Endothelial cell of umbilical vein (primary cell): ENCODE results near the gene MID2. TPM values are rescaled to one million over a fixed set of nuclear protein-coding genes. Genes with fewer than 3 reads are reported as not detected.
"Not testable (repeated sequence)": the region's sequence is repeated elsewhere in the genome, so short reads cannot be mapped to it uniquely, and the experiment has no call there.

ENCODE experiments used
- BruUV-seq: library from RNA; stranded (reverse); fragments of 400-500 nt; replicated peaks from 2 replicates; lab custom pipeline; 2021; lab: Mats Ljungman, UMichigan
- CTCF ChIA-PET: fragments of 300-600, 350-600 bp; sonication (Branson Sonifier 250); formaldehyde crosslinking; loops from one replicate; lab custom pipeline; 2021; ENCODE audit warnings: antibody characterized with exemption, inconsistent platforms; lab: Charles Lee
- POLR2A ChIA-PET: fragments of 300-600, 350-600 bp; sonication (Branson Sonifier 250); formaldehyde crosslinking; loops from one replicate; lab custom pipeline; 2021; ENCODE audit warnings: antibody characterized with exemption, inconsistent platforms; lab: Charles Lee
- DNase-seq: peaks from one replicate; pipeline ENCODE4 v3.0.0-alpha.2; 2011; ENCODE audit warnings: low read depth, low spot score
- FAIRE-seq: peaks from 2 replicates; lab custom pipeline; 2011; peaks lifted over from hg19 to GRCh38; lab: Jason Lieb, UNC
- H2AFZ ChIP-seq: 2 replicates; pipeline ENCODE4 v1.6.0; 2012; ENCODE audit warnings: low read depth, low read length, control low read depth, inconsistent platforms
- H3K27ac ChIP-seq: 2 replicates; pipeline ENCODE4 v1.5.1; 2011; ENCODE audit warnings: low read depth, mild to moderate bottlenecking, control low read depth, low read length, moderate library complexity; ENCODE audit not compliant: insufficient read depth
- H3K27me3 ChIP-seq, 2 experiments: 2 replicates each; pipeline versions ENCODE4 v1.6.0 to v1.6.1; 2011; ENCODE audit warnings: low read length in 2 of 2, mixed read lengths in 1 of 2; ENCODE audit not compliant: control insufficient read depth in 2 of 2, insufficient read depth in 2 of 2
- H3K36me3 ChIP-seq, 2 experiments: 2 replicates in 1 of 2; 3 replicates in 1 of 2; pipeline ENCODE4 v1.5.1; 2011; ENCODE audit warnings: low read length in 2 of 2, mild to moderate bottlenecking in 1 of 2, moderate library complexity in 1 of 2; ENCODE audit not compliant: control insufficient read depth in 2 of 2, insufficient read depth in 2 of 2; ENCODE audit errors: extremely low read depth in 1 of 2
- H3K4me1 ChIP-seq: 3 replicates; pipeline ENCODE4 v1.5.1; 2011; ENCODE audit warnings: mild to moderate bottlenecking, low read length; ENCODE audit not compliant: control insufficient read depth, insufficient read depth; ENCODE audit errors: extremely low read depth
- H3K4me2 ChIP-seq: 2 replicates; pipeline ENCODE4 v1.6.1; 2011; ENCODE audit warnings: low read length, control low read depth, mixed read lengths; ENCODE audit not compliant: insufficient read depth
- H3K4me3 ChIP-seq, 3 experiments: fragments of 200-600 bp in 1 of 3; sonication (generic), shearing (Covaris generic) in 1 of 3; replicated peaks in 1 of 3; 2 replicates each; pipeline ENCODE4 v1.5.1; 2011 to 2016; ENCODE audit warnings: control low read depth in 3 of 3, low read length in 3 of 3, mild to moderate bottlenecking in 2 of 3, inconsistent platforms in 1 of 3, low read depth in 1 of 3, moderate library complexity in 1 of 3; ENCODE audit not compliant: insufficient read depth in 1 of 3
- H3K79me2 ChIP-seq: 2 replicates; pipeline ENCODE4 v1.6.0; 2012; ENCODE audit warnings: low read length, inconsistent platforms; ENCODE audit not compliant: control insufficient read depth, insufficient read depth
- H3K9ac ChIP-seq: replicated peaks from 2 replicates; pipeline ENCODE3; 2011; ENCODE audit warnings: low read length, control low read depth; ENCODE audit not compliant: insufficient read depth; ENCODE audit errors: extremely low read depth
- H3K9me1 ChIP-seq: replicated peaks from 3 replicates; pipeline ENCODE4 v1.6.0; 2011; ENCODE audit warnings: mild to moderate bottlenecking, low read length; ENCODE audit not compliant: control insufficient read depth, insufficient read depth; ENCODE audit errors: extremely low read depth
- H3K9me3 ChIP-seq: replicated peaks from 2 replicates; pipeline ENCODE4 v1.5.1; 2012; ENCODE audit warnings: low read length, inconsistent platforms; ENCODE audit not compliant: control insufficient read depth, insufficient read depth
- H4K20me1 ChIP-seq: replicated peaks from 2 replicates; pipeline ENCODE3; 2011; ENCODE audit warnings: mild to moderate bottlenecking, low read length; ENCODE audit not compliant: control insufficient read depth, insufficient read depth; ENCODE audit errors: extremely low read depth
- EZH2 ChIP-seq: IDR thresholded peaks from 2 replicates; pipeline ENCODE4 v1.6.1; 2012; ENCODE audit warnings: borderline replicate concordance, low read depth, mild to moderate bottlenecking, moderate library complexity, low read length, inconsistent platforms; ENCODE audit not compliant: severe bottlenecking
- FOS ChIP-seq: IDR thresholded peaks from 2 replicates; pipeline ENCODE4 v1.6.1; 2011; ENCODE audit warnings: mild to moderate bottlenecking, low read length, moderate library complexity, borderline replicate concordance; ENCODE audit not compliant: insufficient read depth
- GATA2 ChIP-seq: IDR thresholded peaks from 2 replicates; pipeline ENCODE4 v1.7.0; 2011; ENCODE audit warnings: low read depth, mild to moderate bottlenecking, moderate library complexity, mixed read lengths, low read length; ENCODE audit not compliant: insufficient read length, insufficient read depth
- JUN ChIP-seq: IDR thresholded peaks from 2 replicates; pipeline ENCODE4 v1.6.1; 2011; ENCODE audit warnings: borderline replicate concordance, low read depth; ENCODE audit not compliant: insufficient read length, insufficient read depth
- MYC ChIP-seq: IDR thresholded peaks from one replicate; pipeline ENCODE4 v1.6.1; 2011; ENCODE audit warnings: mild to moderate bottlenecking, low read depth, low read length
- POLR2A ChIP-seq: IDR thresholded peaks from 2 replicates; pipeline ENCODE4 v1.6.1; 2012; ENCODE audit warnings: low read depth, mild to moderate bottlenecking, control low read depth, low read length
- POLR2AphosphoS5 ChIP-seq: IDR thresholded peaks from 2 replicates; pipeline ENCODE4 v1.6.1; 2012; ENCODE audit warnings: low read depth, mild to moderate bottlenecking, control low read depth, low read length, moderate library complexity; ENCODE audit not compliant: insufficient read depth
- dilution Hi-C: fragments of 300-500 bp; cut with MboI; formaldehyde crosslinking; loops from one replicate; pipeline ENCODE4 v1.15.0; 2019; ENCODE audit warnings: low sequenced_read_pairs; ENCODE audit not compliant: extremely low pct_ligation_motif_present
- intact Hi-C: fragments of 100-400 bp; cut with micrococcal nuclease; formaldehyde crosslinking; loops from one replicate; pipeline ENCODE4 v1.10.0; 2022
- polyA plus RNA-seq, 4 experiments: library from polyadenylated mRNA; depleted of rRNA in 3 of 4; stranded (reverse) in 3 of 4; unstranded in 1 of 4; fragments of >200 nt; gene quantifications; 2 replicates each; pipeline versions ENCODE4 v1.2.1 to v1.2.3, GENCODE V29; 2011 to 2012; ENCODE audit warnings: missing spikeins in 1 of 4
- total RNA-seq: library from RNA; stranded (reverse); gene quantifications from 2 replicates; pipeline ENCODE4 v1.2.3, GENCODE V29; 2021
- TF ChIP-seq, protein P1 (sequence below): IDR thresholded peaks from 2 replicates; pipeline ENCODE4 v1.6.1; 2011; ENCODE audit not compliant: insufficient read depth, insufficient read length
- TF ChIP-seq, protein P2 (sequence below), 2 donors: IDR thresholded peaks; 1 replicate in 1 of 2; 2 replicates in 1 of 2; pipeline ENCODE4 v1.5.1; 2011; ENCODE audit warnings: low read length in 2 of 2, mild to moderate bottlenecking in 2 of 2, moderate library complexity in 2 of 2, control low read depth in 1 of 2, inconsistent platforms in 1 of 2, low read depth in 1 of 2; ENCODE audit not compliant: insufficient read depth in 1 of 2; ENCODE audit errors: extremely low read depth in 1 of 2

MID2 gene
- total and polyA plus RNA-seq, 2 donors (not counting 3 experiments of a cell fraction or from before 2014, with no cell fraction given): 16.4 to 25.3 TPM

DNA sequence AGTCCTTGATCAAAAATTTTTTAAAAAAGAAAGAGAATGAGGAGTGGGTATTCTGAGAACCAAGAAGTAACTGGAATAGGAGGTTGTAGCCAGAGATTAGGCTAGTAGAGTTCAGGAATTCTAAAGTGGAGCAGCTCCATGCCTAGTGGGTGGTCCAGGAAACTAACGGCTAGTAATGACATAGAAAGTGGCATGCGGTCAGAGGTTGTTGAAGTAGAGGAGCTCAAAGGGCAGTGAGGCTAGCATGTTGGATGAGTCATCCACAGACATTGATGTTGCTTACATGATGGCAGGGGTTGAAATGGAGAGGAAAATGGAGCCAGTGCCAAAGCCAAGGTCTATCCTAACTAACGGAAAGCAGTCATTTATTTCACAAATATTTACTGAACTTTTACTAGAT, 114.4 kb downstream of the MID2 start:
- TF ChIP-seq, protein P1, sequence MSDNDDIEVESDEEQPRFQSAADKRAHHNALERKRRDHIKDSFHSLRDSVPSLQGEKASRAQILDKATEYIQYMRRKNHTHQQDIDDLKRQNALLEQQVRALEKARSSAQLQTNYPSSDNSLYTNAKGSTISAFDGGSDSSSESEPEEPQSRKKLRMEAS: no peak
- TF ChIP-seq POLR2AphosphoS5 (no peak), JUN (no peak), EZH2 (no peak), POLR2A (no peak), MYC (no peak), FOS (no peak), GATA2 (no peak)
- TF ChIP-seq, protein P2, sequence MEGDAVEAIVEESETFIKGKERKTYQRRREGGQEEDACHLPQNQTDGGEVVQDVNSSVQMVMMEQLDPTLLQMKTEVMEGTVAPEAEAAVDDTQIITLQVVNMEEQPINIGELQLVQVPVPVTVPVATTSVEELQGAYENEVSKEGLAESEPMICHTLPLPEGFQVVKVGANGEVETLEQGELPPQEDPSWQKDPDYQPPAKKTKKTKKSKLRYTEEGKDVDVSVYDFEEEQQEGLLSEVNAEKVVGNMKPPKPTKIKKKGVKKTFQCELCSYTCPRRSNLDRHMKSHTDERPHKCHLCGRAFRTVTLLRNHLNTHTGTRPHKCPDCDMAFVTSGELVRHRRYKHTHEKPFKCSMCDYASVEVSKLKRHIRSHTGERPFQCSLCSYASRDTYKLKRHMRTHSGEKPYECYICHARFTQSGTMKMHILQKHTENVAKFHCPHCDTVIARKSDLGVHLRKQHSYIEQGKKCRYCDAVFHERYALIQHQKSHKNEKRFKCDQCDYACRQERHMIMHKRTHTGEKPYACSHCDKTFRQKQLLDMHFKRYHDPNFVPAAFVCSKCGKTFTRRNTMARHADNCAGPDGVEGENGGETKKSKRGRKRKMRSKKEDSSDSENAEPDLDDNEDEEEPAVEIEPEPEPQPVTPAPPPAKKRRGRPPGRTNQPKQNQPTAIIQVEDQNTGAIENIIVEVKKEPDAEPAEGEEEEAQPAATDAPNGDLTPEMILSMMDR (IDR thresholded peaks at IDR 0.05; ENCODE audit: extremely low read depth in 1 of 2, insufficient read depth in 1 of 2, low read depth in 1 of 2, low read length in 2 of 2): no peak
- Histone ChIP-seq H4K20me1 (no peaks in the 10 kb centered on the region), H3K4me1 (peaks cover 7% of the 10 kb centered on the region), H3K9me1 (no peaks in the 10 kb centered on the region), H3K4me2 (no peak overlapping the region), H3K9ac (no peak overlapping the region), H3K79me2 (no peaks in the 10 kb centered on the region), H3K27ac (no peak overlapping the region), H3K27me3 (no peaks in the 10 kb centered on the region), H3K36me3 (no peaks in the 10 kb centered on the region), H3K9me3 (no peaks in the 10 kb centered on the region), H3K4me3 (no peak overlapping the region), H2AFZ (no peak overlapping the region)
- FAIRE-seq (no peak), DNase-seq (no peak)
- intact Hi-C loops (no loop called here), dilution Hi-C loops (no loop called here)
- POLR2A ChIA-PET: no interaction called here
- CTCF ChIA-PET: interaction anchor here (1.2 kb wide), 1 partner anchor 12 kb away, joined by 3 read pairs; no protein-coding TSS in a partner anchor
- BruUV-seq: no TSS peak

DNA sequence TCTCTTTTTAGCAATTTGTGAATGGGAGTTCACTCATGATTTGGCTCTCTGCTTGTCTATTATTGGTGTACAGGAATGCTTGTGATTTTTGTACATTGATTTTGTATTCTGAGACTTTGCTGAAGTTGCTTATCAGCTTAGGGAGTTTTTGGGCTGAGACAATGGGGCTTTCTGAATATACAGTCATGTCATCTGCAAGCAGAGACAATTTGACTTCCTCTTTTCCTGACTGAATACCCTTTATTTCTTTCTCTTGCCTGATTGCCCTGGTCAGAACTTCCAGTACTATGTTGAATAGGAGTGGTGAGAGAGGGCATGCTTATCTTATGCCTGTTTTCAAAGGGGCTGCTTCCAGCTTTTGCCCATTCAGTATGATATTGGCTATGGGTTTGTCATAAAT, 129.7 kb downstream of the MID2 start:
- H3K36me3 ChIP-seq, H3K4me1 ChIP-seq, H3K9ac ChIP-seq, H3K79me2 ChIP-seq, dilution Hi-C loops, H2AFZ ChIP-seq, POLR2A ChIA-PET, FAIRE-seq, H3K4me3 ChIP-seq, H4K20me1 ChIP-seq, intact Hi-C loops, DNase-seq, H3K4me2 ChIP-seq, H3K27ac ChIP-seq, CTCF ChIA-PET, H3K9me3 ChIP-seq, H3K9me1 ChIP-seq, H3K27me3 ChIP-seq, BruUV-seq: not testable (repeated sequence)
